Cardiac fibroblast (primary cell): ENCODE measurements around the gene PTTG1IP2.
A peak's percentile ranks its signal among the peaks of the same experiment; 100 is the strongest.

ENCODE experiments used
- DNase-seq, 2 donors: peaks; one replicate each; pipeline versions ENCODE4 v3.0.0 to v3.0.0-alpha.2; 2010; ENCODE audit warnings: low read depth in 2 of 2
- H3K4me3 ChIP-seq, 2 donors: replicated peaks in 1 of 2; 1 replicate in 1 of 2; 2 replicates in 1 of 2; pipeline ENCODE4 v1.5.1; 2011; ENCODE audit warnings: low read depth in 2 of 2, low read length in 2 of 2, mild to moderate bottlenecking in 2 of 2, moderate library complexity in 1 of 2
- TF ChIP-seq, protein P1 (sequence below): IDR thresholded peaks from one replicate; pipeline ENCODE4 v1.5.1; 2011; ENCODE audit warnings: low read depth, mild to moderate bottlenecking, low read length, inconsistent platforms

The PTTG1IP2 gene

DNA sequence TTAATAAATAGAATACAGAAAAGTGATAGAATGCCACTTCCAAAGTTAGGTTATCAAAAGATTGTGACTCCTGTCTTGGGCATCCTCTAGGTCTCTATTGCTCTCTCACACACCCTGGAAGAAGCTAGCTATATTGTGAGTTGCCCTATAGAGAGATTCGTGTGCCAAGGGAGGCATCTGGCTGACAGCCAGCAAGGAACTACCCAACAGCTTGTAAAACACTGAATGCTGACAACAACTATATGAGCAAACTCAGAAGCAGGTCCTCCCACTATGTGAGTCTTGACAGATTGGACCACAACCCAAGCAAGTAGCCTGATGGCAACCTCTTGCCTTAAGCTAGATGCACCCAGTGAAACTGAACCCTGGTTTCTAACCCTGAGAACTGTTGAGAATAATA is 71.0 kb downstream of the PTTG1IP2 start:
- no peak overlapping the region for H3K4me3 ChIP-seq
- TF ChIP-seq, protein P1, sequence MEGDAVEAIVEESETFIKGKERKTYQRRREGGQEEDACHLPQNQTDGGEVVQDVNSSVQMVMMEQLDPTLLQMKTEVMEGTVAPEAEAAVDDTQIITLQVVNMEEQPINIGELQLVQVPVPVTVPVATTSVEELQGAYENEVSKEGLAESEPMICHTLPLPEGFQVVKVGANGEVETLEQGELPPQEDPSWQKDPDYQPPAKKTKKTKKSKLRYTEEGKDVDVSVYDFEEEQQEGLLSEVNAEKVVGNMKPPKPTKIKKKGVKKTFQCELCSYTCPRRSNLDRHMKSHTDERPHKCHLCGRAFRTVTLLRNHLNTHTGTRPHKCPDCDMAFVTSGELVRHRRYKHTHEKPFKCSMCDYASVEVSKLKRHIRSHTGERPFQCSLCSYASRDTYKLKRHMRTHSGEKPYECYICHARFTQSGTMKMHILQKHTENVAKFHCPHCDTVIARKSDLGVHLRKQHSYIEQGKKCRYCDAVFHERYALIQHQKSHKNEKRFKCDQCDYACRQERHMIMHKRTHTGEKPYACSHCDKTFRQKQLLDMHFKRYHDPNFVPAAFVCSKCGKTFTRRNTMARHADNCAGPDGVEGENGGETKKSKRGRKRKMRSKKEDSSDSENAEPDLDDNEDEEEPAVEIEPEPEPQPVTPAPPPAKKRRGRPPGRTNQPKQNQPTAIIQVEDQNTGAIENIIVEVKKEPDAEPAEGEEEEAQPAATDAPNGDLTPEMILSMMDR: no peak
- DNase-seq: no peak

DNA sequence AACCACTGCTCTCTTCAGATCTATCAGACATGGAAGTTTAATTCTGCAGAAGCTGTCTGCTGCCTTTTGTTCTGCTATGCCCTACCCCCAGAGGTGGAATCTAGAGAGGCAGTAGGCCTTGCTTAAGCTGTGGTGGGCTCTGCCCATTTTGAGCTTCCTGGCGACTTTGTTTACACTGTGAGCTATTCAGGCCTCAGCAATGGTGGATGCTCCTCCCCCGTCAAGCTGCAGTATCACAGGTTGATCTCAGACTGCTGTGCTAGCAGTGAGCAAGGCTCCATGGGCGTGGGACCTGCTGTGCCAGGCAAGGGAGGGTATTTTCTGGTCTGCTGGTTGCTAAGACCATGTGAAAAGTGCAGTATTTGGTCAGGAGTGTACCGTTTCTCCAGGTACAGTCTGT is 81.6 kb downstream of the PTTG1IP2 start:
- no peak for DNase-seq
- TF ChIP-seq, protein P1: no peak
- no peak overlapping the region for H3K4me3 ChIP-seq

DNA sequence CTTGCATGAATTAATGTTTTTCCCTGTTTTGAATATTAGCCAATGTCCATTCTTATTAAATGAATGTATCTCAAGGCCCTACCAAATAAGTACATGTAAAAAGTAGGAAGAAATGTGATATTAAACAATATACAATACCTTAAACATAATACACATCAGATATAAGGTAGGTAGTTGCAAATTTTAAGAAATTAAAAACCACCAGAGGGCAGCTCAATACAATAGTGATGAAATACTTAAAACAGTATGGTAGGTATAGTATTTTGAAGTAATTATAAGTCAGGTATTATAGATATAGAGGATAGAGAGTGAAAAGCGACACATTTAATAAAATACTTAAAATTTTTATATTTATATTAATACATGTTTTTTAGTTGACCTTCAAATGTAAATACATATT is 83.1 kb downstream of the PTTG1IP2 start:
- TF ChIP-seq, protein P1: peak; percentile 25
- peak; percentile 54 to 63 for DNase-seq
- H3K4me3 ChIP-seq: no peak overlapping the region

GRCh38 chr7:90560730-90561129 is 91.3 kb downstream of the PTTG1IP2 start:
- TF ChIP-seq, protein P1: no peak
- H3K4me3 ChIP-seq: no peak overlapping the region
- peak; percentile 42 to 61 for DNase-seq
